Mammary epithelial cell (primary cell): ENCODE measurements around the gene CPPED1.

Source experiments
- EZH2 ChIP-seq: IDR thresholded peaks from 2 replicates; pipeline ENCODE4 v1.6.1; 2012; ENCODE audit warnings: low read length, inconsistent platforms, borderline replicate concordance
- TF ChIP-seq, protein P1 (sequence below), 2 donors: IDR thresholded peaks in 1 of 2; conservative IDR thresholded peaks in 1 of 2; 2 replicates each; pipeline ENCODE4 v1.5.1; 2011 to 2012; ENCODE audit warnings: inconsistent platforms in 2 of 2, low read length in 2 of 2, mild to moderate bottlenecking in 2 of 2, control low read depth in 1 of 2, low read depth in 1 of 2; ENCODE audit not compliant: insufficient read depth in 1 of 2; ENCODE audit errors: extremely low read depth in 1 of 2

DNA sequence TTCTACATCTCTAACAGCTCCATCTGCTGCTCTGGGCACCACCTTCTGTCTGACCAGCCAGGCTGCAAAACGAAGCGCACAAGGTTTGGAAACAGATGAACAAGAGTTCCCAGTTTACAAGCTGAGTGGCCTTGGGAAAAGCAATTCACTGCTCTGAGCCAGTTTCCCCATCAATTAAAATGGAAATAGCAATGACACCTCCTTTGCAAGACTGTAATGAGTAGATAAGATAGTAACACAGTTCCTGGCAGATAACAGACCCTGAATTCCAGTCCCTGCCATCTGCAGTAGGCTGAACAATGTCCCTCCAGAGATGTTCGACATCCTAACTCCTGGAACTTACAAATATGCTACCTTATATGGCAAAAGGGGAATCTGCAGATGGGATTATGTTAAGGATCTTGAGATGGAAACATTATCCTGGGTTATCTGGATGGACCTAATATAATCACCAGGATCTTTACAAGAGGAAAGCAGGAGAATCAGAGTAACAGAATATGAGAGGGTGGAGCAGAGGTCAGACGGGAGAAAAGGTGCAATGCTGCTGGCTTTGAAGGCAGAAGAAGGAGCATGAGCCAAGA, 27.9 kb downstream of the CPPED1 start:
- TF ChIP-seq, protein P1, sequence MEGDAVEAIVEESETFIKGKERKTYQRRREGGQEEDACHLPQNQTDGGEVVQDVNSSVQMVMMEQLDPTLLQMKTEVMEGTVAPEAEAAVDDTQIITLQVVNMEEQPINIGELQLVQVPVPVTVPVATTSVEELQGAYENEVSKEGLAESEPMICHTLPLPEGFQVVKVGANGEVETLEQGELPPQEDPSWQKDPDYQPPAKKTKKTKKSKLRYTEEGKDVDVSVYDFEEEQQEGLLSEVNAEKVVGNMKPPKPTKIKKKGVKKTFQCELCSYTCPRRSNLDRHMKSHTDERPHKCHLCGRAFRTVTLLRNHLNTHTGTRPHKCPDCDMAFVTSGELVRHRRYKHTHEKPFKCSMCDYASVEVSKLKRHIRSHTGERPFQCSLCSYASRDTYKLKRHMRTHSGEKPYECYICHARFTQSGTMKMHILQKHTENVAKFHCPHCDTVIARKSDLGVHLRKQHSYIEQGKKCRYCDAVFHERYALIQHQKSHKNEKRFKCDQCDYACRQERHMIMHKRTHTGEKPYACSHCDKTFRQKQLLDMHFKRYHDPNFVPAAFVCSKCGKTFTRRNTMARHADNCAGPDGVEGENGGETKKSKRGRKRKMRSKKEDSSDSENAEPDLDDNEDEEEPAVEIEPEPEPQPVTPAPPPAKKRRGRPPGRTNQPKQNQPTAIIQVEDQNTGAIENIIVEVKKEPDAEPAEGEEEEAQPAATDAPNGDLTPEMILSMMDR (conservative IDR thresholded peaks at IDR 0.05 in 1 of 2, IDR thresholded peaks at IDR 0.05 in 1 of 2; ENCODE audit: extremely low read depth in 1 of 2, insufficient read depth in 1 of 2, low read depth in 1 of 2, low read length in 2 of 2), result no peak
- no peak for TF ChIP-seq EZH2
